ENCODE data around the gene ANKRD40CL.

The ANKRD40CL gene

DNA sequence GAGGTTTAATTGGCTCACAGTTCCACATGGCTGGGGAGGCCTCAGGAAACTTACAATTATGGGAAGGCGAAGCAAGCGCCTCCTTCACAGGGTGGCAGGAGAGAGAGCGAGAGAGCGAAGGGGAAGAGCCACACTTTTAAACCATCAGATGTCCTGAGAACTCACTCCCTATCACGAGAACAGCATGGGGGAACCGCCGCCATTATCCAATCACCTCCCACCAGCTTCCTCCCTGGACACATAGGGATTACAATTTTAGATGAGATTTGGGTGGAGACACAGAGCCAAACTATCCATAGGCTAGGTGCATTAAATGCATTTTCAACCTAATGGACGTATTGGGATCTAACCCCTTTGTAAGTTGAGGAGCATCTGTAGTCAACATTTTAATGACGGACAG, 54.7 kb downstream of the ANKRD40CL start:
- no peak for DNase-seq (ENCODE audit: low spot score)

Measured in germinal center (tissue), 1 donor.